Measurements from ENCODE around the gene EMILIN1. TPM values are rescaled to one million over a fixed set of nuclear protein-coding genes. Genes with fewer than 3 reads are reported as not detected.
A peak's percentile ranks its signal among the peaks of the same experiment; 100 is the strongest.
"Not testable (repeated sequence)": the region's sequence is repeated elsewhere in the genome, so short reads cannot be mapped to it uniquely, and the experiment has no call there.

Gene EMILIN1
- total and polyA plus RNA-seq, 2 experiments from 2014 or later: 3.2 to 15.4 TPM

- no peak overlapping the region for H3K4me3 Mint-ChIP-seq
- H3F3A ChIP-seq (replicated peaks; ENCODE audit: low read depth): no peaks in the 10 kb centered on the region
- no peaks in the 10 kb centered on the region for H3K27me3 ChIP-seq (ENCODE audit: insufficient read depth)
- H3K36me3 Mint-ChIP-seq (ENCODE audit: low read depth): no peaks in the 10 kb centered on the region
- H3K27ac Mint-ChIP-seq: no peak overlapping the region
- ATAC-seq: no peak
- TF ChIP-seq ZNF331 (CRISPR knock-in tag; IDR thresholded peaks at IDR 0.05; ENCODE audit: low read depth) (no peak), STAT1 (IDR thresholded peaks at IDR 0.05; ENCODE audit: unreplicated experiment) (no peak), EZH2phosphoT487 (IDR thresholded peaks at IDR 0.05; ENCODE audit: unreplicated experiment) (no peak)
- H3K4me1 ChIP-seq (ENCODE audit: insufficient read depth): no peaks in the 10 kb centered on the region
- no peak overlapping the region for H3K27ac ChIP-seq (ENCODE audit: low read depth)
- H4K20me1 ChIP-seq (replicated peaks; ENCODE audit: insufficient read depth): no peaks in the 10 kb centered on the region
- no peaks in the 10 kb centered on the region for H3K9me2 ChIP-seq (ENCODE audit: insufficient read depth)
- no peaks in the 10 kb centered on the region for H3K79me2 ChIP-seq (replicated peaks; ENCODE audit: insufficient read depth)
- H3K9me3 Mint-ChIP-seq: no peaks in the 10 kb centered on the region
- H3K4me1 Mint-ChIP-seq: peaks cover 6% of the 10 kb centered on the region; the same call in 2 of the 3 replicates
- DNase-seq (ENCODE audit: low spot score): no peak
- no peaks in the 10 kb centered on the region for H3K36me3 ChIP-seq (ENCODE audit: insufficient read depth)
- no peak overlapping the region for H2AFZ ChIP-seq
- H3K4me3 ChIP-seq: no peak overlapping the region
- no peak overlapping the region for H3K4me2 ChIP-seq
- H3K27me3 Mint-ChIP-seq (ENCODE audit: insufficient read depth, low read depth, poor library complexity): peaks cover 4% of the 10 kb centered on the region
Observed at GRCh38 chr2:27108221-27108620, 29.8 kb downstream of the EMILIN1 start.

GRCh38 chr2:27109083-27109482 lies 30.7 kb downstream of the EMILIN1 start:
- Histone ChIP-seq H3K9me2 (ENCODE audit: insufficient read depth) (no peaks in the 10 kb centered on the region), H2AFZ (no peak overlapping the region), H3K4me3 (no peak overlapping the region), H3F3A (replicated peaks; ENCODE audit: low read depth) (no peaks in the 10 kb centered on the region), H3K4me2 (no peak overlapping the region), H3K36me3 (ENCODE audit: insufficient read depth) (no peaks in the 10 kb centered on the region), H3K27me3 (ENCODE audit: insufficient read depth) (no peaks in the 10 kb centered on the region), H4K20me1 (replicated peaks; ENCODE audit: insufficient read depth) (no peaks in the 10 kb centered on the region), H3K4me1 (ENCODE audit: insufficient read depth) (no peaks in the 10 kb centered on the region), H3K27ac (ENCODE audit: low read depth) (no peak overlapping the region), H3K79me2 (replicated peaks; ENCODE audit: insufficient read depth) (no peaks in the 10 kb centered on the region)
- no peaks in the 10 kb centered on the region for H3K9me3 Mint-ChIP-seq
- no peak for TF ChIP-seq REST (IDR thresholded peaks at IDR 0.05; ENCODE audit: unreplicated experiment)
- TF ChIP-seq, protein P1, sequence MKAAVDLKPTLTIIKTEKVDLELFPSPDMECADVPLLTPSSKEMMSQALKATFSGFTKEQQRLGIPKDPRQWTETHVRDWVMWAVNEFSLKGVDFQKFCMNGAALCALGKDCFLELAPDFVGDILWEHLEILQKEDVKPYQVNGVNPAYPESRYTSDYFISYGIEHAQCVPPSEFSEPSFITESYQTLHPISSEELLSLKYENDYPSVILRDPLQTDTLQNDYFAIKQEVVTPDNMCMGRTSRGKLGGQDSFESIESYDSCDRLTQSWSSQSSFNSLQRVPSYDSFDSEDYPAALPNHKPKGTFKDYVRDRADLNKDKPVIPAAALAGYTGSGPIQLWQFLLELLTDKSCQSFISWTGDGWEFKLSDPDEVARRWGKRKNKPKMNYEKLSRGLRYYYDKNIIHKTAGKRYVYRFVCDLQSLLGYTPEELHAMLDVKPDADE (IDR thresholded peaks at IDR 0.05): no peak
- ATAC-seq (no peak), DNase-seq (ENCODE audit: low spot score) (no peak)
- no peaks in the 10 kb centered on the region for H3K36me3 Mint-ChIP-seq (ENCODE audit: low read depth)
- no peak overlapping the region for H3K4me3 Mint-ChIP-seq
- peaks cover 4% of the 10 kb centered on the region for H3K27me3 Mint-ChIP-seq (ENCODE audit: insufficient read depth, low read depth, poor library complexity)
- H3K27ac Mint-ChIP-seq: no peak overlapping the region
- peaks cover 6% of the 10 kb centered on the region; the same call in 2 of the 3 replicates for H3K4me1 Mint-ChIP-seq

DNA sequence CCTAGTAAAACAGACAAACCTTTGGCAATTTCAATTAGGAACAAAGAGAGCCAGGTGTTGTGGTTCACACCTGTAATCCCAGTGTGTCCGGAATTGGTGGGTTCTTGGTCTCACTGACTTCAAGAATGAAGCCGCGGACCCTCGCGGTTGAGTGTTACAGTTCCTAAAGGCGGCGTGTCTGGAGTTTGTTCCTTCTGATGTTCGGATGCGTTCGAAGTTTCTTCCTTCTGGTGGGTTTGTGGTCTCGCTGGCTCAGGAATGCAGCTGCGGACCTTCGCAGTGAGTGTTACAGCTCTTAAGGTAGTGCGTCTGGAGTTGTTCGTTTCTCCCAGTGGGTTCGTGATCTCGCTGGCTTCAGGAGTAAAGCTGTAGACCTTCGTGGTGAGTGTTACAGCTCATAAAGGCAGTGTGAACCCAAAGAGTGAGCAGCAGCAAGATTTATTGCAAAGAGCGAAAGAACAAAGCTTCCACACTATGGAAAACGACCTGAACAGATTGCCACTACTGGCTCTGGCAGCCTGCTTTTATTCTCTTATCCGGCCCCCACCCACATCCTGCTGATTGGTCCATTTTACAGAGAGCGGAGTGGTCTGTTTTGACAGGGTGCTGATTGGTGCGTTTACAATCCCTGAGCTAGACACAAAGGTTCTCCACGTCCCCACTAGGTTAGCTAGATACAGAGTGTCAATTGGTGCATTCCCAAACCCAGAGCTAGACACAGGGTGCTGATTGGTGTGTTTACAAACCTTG lies 32.4 kb downstream of the EMILIN1 start:
- not testable (repeated sequence) for H3K79me2 ChIP-seq (replicated peaks; ENCODE audit: insufficient read depth); H3K36me3 ChIP-seq (ENCODE audit: insufficient read depth); H3K27ac Mint-ChIP-seq; DNase-seq (ENCODE audit: low spot score); H4K20me1 ChIP-seq (replicated peaks; ENCODE audit: insufficient read depth); H3K9me2 ChIP-seq (ENCODE audit: insufficient read depth); H3K9me3 Mint-ChIP-seq; H3K27me3 ChIP-seq (ENCODE audit: insufficient read depth); H2AFZ ChIP-seq; ATAC-seq; H3K4me1 Mint-ChIP-seq; H3K4me3 ChIP-seq; H3K36me3 Mint-ChIP-seq (ENCODE audit: low read depth); H3K4me2 ChIP-seq; H3K27ac ChIP-seq (ENCODE audit: low read depth); H3F3A ChIP-seq (replicated peaks; ENCODE audit: low read depth); H3K4me1 ChIP-seq (ENCODE audit: insufficient read depth); H3K27me3 Mint-ChIP-seq (ENCODE audit: insufficient read depth, low read depth, poor library complexity)
- H3K4me3 Mint-ChIP-seq: peak overlapping the region; percentile 22; the same call in 2 of the 3 replicates

DNA sequence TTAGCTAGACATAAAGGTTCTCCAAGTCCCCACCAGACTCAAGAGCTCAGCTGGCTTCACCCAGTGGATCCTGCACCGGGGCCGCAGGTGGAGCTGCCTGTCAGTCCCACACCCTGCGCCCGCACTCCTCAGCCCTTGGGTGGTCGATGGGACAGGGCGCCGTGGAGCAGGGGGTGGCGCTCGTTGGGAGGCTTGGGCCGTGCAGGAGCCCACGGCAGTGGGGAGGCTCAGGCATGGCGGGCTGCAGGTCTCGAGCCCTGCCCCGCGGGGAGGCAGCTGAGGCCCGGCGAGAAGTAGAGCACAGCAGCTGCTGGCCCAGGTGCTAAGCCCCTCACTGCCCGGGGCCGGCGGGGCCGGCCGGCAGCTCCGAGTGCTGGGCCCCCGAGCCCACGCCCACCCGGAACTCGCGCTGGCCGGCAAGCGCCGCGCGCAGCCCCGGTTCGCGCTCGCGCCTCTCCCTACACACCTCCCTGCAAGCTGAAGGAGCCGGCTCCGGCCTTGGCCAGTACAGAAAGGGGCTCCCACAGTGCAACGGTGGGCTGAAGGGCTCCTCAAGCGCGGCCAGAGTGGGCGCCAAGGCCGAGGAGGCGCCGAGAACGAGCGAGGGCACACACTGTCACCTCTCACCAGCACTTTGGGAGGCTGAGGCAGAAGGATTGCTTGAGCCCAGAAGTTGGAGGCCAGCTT lies 33.1 kb downstream of the EMILIN1 start:
- H3K27ac ChIP-seq (ENCODE audit: low read depth); H3K27me3 Mint-ChIP-seq (ENCODE audit: insufficient read depth, low read depth, poor library complexity): not testable (repeated sequence)

More for the DNA sequence above, 33.1 kb downstream of the EMILIN1 start:
- not testable (repeated sequence) for ATAC-seq; H3F3A ChIP-seq (replicated peaks; ENCODE audit: low read depth); H3K27me3 ChIP-seq (ENCODE audit: insufficient read depth); H3K4me3 Mint-ChIP-seq; H3K4me3 ChIP-seq; H3K4me1 Mint-ChIP-seq; H3K36me3 ChIP-seq (ENCODE audit: insufficient read depth); H3K79me2 ChIP-seq (replicated peaks; ENCODE audit: insufficient read depth); H2AFZ ChIP-seq; H3K27ac Mint-ChIP-seq; H3K9me2 ChIP-seq (ENCODE audit: insufficient read depth); H3K36me3 Mint-ChIP-seq (ENCODE audit: low read depth); H3K4me1 ChIP-seq (ENCODE audit: insufficient read depth); DNase-seq (ENCODE audit: low spot score); H3K9me3 Mint-ChIP-seq; H3K4me2 ChIP-seq; H4K20me1 ChIP-seq (replicated peaks; ENCODE audit: insufficient read depth)

All from GM23338 (cell line).